CD4-positive, alpha-beta T cell treated with Interleukin-17A for 4 hours (primary cell): ENCODE results near the gene PKMYT1.
A peak's percentile ranks its signal among the peaks of the same experiment; 100 is the strongest.

Source experiments
- DNase-seq: peaks from one replicate; pipeline ENCODE4 v3.0.0-alpha.2; 2020; ENCODE audit warnings: mixed read lengths

PKMYT1 gene

DNA sequence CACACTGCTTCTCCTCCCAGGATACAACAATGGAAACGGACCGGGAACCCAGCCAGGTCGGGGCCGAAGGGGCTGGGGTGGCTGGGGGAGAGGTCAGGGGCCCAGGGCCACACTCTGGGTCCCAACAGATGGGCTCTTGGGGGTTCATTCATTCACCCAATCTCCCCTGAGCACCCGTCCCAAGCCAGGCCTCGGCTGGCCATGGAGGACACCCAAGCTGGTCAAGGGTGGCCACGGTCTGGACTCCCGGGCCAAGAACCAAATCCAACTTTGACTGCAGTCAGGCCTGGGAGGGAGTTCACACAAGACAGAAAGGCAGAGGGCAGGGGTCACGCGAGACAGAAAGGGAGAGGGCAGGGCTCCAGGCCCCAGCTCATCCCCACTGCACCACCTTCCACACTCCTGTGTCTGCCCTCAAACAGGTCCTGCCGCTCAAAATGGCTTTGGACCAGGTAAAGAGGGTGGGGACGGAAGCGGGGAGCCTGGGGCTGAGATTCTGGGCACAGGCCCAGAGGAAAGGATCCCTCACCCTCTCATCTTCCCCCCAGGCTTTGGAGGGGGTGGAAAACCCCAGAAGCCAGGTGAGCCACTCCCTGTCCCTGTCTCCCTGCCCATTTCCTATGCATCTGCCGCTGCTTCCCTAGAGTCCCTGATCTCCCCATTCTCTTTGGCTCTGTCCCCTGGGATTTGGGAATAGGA is 12.3 kb upstream of the PKMYT1 start:
- no peak for DNase-seq

DNA sequence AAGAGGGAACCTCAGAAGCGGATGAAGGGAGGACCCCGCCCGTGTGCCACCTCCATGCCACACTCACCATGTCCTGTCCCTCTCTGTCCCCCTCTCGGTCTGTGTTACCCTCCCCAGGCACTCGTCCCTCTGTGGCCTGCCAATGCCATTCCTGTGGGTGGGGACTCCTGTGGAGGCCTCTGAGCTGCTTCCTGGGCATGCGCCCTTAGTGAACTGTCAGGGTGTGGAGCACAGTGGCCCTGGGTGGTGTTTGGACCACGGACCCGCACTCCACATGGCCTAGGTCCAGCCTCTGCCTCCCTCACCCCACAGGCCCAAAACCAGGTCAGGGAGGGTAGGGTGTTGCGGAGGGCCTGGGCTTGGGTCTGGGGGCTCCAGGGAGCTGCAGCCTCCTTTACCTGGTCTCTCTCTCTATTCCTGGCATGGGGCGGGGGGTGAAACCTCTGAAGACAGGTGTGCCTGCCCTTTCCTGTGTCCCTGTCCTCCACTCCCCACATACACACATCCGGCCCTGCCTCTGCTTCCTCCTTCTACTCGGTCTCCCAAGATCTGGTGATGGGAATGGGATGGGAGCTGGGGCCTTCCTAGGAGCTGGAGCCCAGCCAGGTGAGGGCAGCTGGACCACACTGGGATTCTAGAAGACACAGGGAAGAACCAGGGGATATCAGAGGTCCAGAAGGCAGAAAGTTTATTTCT is 11.5 kb upstream of the PKMYT1 start:
- no peak for DNase-seq

DNA sequence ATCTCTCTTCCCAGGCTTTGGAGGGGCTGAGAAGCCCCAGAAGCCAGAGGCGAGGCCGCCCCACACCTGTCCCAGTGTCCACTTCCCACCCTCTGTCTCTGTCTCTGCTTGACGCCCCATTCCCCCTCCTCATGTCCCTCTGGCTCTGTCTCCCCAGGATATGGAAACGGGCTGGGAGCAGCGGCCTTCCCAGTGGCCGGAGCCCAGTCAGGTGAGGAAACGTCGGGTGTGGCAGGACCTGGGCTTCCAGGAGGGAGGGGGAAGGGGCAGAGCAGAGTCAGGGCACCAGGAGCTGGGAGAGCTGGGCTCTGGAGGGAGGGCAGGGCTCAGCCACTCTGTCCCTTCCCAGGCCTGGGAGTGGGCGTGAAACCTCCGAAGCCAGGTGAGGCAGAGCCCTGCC is 10.6 kb upstream of the PKMYT1 start:
- DNase-seq, result no peak

DNA sequence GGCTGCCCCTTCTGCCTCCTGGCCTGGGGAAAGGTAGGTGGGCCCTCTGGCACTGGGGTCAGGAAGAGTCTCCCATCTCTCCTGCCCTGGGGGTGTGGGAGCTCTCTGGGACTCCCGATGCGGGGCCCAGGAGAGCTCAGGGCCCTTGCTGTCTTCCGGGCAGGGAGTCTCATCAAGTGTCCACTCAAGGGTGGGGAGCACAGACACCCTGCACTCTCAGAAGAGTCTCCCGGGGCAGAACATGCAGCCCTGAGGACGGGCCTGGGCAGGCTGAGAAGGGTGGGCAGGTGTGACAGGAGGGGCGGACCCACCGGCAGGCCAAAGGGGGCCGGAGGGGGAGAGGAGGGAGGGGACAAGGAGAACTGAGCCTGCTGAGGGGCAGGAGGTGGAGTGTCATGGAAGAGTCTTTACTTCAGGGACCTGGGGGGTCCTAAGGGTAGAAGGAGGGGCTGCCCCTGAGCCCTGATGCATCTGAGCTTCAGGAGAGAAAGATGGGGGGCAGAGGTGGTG is 8.4 kb upstream of the PKMYT1 start:
- DNase-seq, result no peak

DNA sequence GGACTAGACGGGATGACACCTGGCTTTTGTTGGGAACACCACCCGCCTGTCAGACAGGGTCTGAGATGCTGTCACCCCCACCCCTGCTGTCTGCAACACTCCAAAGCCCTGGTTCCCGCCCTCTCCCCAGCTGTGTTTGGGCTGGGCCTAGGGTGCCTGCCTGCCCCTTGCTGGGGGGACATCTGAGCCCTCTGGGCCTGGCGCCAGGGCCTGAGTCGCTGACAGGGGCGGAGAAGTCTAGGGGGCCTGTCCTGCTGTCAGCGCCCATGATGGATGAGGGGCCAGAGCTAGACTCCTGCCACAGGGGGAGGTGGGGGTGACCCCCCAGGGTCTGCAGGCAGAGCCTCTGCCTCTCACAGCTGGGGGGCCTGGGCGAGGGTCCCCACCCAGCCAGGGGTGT is 7.6 kb upstream of the PKMYT1 start:
- DNase-seq, result no peak

DNA sequence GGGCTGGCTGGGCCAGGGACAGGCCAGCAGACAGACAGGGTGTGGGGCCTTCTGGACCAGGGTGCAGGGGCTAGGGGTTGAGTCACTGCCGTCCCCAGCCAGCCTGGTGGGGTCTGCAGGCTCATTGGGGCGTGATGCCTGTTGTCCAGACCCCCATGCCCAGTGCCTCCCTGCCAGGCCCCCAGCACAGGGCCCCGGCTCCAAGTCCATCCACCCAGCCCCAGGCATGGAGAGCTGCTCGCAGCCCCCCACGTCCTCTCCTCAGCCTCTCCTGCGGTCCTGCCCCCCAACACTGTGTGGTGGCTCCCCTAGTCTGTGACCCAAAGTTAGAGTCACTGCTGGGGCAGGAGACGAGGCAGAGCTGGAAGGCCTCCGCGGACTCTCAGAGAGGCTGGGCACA is 7.0 kb upstream of the PKMYT1 start:
- no peak for DNase-seq

DNA sequence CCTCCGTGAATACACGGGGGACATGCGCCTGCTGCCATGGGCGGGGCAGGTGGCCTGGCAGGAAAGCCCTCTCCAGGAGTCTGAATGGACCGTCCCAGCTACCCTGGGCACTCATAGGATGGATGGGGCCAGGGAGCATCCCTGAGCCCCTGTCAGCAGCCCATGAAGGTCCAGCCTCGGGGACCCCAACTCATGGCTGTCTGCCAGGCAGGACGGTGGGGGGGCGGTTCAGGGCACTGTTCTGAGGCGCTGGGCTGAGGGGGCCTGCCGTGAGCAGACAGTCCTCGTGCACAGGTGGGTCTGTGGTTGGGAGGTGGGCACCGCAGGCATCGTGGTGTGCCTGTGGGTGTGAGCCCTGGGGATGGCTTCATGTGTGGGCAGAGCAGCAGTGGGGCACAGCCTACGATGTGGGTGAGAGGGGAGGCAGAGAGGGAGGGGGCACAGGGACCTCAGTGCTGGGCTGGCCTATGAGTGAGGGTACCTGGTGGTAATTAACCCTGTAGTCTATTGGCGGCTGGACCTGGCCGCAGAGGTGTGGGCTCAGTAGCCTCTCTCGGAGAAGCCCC is 6.5 kb upstream of the PKMYT1 start:
- no peak for DNase-seq

DNA sequence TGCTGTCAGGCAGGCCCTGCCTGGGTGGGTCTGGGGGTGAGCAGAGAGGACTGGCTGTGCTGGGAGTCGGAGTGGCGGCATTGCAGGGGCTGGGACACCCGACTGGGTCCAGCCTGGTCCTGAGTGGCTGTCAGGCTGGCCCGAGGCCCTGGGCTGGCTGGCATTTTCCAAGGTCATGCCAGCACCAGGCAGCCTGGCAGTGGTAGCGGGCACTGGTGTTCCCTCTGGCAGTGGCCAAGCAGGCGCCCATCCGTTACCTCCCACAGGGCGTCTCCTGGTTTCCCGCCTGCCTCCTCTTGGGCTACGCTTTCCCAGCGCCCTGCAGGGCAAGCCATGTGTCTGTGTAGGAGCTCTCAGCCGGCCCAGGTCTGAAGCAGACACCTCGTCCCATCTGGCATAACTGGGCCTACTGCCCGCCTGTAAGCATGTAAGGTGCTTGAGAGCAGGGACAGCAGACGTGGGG is 5.7 kb upstream of the PKMYT1 start:
- DNase-seq, result no peak

DNA sequence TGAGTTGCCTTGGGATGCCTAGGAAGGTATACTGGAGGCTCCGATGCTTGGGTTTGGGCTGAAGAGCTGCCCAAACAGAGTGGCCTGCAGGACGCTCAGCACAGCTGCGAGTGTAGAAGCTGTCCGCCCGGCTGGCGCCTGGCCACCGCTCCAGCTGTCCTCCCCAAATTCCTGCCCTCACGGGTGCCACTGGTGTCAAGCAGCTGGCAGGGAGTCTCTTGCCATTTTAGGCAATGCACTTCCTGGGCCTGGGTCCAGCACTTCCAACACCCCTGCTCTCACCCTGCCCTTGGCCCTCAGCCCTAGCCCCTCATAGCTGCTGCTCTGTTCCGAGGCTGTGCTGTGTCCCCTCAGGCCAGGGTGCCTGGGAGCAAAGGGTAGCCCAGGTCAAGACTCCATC is 5.2 kb upstream of the PKMYT1 start:
- DNase-seq, result no peak

DNA sequence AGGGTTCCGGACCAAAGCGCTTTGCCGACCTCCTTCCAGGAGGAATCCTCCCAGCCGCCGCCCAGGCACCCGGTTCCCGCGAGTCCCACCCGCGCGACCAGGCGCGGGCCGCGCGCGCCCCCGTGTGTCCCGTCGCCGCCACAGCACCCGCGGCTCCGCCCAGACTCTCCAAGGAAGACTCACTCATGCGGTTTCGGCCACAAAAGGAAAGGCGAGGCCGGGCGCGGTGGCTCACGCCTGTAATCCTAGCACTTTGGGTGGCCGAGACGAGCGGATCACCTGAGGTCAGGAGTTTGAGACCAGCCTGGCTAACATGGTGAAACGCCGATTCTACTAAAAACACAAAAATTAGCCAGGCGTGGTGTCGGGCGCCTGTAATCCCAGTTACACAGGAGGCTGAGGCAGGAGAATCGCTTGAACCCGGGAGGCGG is 3.5 kb upstream of the PKMYT1 start:
- DNase-seq, result peak; percentile 76

DNA sequence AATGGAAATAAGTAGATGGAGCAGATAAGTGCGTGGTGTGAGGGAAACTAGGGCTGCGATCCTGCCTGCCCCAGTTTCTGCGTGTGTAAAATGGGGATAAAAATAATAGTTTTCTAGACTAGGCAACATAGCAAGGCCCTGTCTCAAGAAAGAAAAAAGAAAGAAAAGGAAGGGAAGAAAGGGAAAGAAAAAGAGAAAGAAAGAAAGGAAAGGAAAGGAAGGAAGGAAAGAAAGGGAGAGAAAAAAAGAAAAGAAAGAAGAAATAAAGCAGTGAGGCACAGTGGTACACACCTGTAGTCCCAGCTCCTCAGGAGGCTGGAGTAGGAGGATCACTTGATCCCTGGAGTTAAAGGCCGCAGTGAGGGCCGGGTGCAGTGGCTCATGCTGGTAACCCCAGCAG is 2.2 kb upstream of the PKMYT1 start:
- no peak for DNase-seq

DNA sequence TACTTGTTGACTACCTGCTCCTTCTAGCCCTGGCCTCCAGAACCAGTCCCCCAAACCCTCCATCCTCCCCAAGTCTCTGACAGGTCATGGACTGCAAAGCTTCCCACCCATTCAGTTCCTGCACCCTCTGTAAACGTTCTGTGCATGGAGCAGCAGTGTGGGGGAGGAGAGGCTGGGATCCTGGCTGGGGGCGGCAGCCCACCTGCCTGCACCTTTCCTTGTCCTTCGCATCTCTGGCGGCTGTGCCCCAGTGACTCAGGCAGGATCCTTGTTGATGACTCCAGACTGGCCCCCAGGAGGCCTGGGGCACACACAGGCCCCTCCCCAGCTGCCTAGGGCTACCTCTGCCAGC is 1.6 kb upstream of the PKMYT1 start:
- DNase-seq, result no peak

DNA sequence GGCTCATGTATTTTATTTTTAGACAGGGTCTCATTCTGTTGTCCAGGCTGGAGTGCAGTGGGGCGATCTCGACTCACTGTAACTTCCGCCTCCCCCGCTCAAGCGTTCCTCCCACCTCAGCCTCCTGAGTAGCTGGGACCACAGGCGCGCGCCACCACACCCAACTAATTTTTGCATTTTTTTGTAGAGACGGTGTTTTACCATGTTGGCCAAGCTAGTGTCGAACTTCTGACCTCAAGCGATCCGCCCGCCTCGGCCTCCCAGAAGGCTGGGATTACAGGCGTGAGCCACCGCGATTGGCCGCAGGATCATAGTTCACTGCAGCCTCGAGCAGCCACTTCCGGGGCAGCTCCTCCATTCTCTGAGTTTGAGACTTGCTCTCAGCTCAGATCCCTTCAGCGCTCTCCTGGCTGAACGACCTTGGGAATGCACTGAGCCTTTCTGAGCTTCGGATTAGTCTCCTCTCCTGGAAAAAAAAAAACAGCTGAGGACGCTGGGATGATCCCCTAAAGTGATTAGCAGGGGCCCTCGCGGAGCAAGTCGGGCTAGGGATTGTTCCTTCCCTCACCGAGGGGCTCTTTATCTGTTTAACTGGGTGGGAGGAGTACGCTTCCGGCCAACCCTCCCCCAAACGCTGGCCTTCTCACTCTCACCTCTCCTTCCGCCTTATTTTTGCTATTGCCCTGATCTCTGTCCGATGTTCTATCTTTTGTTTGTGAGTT is 1.1 kb upstream of the PKMYT1 start:
- no peak for DNase-seq

DNA sequence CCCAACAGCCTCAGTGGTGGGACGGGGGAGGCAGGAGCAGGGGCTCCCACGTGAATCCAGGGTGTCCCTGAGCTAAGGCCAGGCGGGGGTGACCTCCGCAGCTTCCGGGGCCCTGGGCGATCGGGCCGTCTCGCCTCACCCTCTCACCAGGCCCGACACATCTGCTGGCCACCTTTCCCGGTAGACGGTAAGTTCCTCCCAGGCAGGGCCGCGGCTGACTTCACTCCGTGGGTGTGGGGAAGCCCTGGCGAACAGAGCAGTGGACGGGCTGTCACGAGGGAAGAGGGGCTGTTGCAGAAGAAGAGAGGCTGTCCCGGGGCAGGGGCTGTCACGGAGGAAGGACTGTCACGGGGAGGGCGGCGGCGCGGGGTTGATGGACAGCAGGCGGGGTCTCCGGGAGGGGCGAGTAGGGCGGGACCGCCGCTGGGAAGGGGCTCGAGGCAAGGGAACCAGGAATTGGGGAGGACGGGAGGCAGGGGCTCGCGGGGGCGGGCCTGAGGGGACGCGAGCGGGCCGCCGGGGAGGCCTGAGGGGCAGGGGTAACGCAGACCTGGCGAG is 498 bp downstream of the PKMYT1 start:
- DNase-seq, result no peak

DNA sequence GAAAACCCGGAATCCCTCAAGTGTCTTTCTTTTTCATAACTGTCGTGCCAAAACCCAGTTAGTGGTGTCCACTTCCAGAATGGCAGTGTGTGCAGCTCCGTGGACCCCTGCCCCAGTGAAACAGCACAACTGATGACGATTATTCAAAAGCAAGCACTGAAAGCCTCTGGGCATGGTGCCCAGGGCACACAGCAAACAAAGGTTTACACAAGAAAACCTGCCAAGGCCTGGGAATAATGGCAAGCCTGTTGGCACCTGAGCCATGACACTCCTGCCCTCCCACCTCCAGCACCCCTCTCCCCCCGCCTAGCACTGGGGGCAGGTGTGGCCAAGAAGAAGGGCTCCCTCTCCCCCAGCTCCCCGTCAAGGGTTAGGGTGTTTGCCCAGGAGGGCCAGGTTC is 2.8 kb downstream of the PKMYT1 start:
- DNase-seq, result no peak

DNA sequence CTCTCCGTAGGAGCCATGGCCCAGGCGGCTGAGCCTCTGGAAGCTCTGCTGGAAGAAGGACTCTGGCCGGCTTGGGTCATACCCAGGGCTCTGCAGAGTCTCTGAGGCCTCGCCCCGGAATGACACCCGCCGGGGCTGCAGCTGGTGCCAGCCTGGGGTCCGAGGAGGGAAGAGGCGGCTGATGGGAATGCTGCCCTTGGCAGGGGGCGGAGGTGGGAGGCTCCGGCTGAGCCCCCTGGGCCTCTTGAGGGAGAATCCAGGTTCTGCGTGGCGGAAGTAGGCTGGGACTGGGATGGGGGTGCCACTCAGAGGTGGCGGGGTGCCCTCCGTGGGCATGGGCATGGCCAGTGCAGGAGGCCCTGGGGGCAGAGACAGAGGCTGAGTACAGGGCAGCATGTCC is 3.6 kb downstream of the PKMYT1 start:
- DNase-seq, result no peak

DNA sequence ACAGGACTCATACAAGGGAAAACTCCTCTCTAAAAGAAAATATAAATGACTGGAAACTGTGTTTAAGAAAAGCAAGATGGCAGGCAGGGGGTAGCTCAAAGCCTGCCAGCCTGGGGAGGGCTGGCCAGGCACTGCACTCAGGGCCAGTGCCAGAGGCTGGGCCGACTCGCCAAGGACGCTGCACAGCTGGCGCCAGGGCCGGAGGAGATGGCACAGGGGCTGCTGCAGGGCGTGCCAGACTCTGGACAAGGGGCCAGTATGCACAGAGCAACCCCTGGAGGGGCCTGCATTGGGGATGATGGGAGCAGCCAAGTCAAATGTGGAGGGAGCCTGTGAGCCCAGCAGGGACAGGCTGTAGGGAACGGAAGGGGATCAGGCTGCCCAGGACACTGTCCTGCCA is 4.0 kb downstream of the PKMYT1 start:
- no peak for DNase-seq

DNA sequence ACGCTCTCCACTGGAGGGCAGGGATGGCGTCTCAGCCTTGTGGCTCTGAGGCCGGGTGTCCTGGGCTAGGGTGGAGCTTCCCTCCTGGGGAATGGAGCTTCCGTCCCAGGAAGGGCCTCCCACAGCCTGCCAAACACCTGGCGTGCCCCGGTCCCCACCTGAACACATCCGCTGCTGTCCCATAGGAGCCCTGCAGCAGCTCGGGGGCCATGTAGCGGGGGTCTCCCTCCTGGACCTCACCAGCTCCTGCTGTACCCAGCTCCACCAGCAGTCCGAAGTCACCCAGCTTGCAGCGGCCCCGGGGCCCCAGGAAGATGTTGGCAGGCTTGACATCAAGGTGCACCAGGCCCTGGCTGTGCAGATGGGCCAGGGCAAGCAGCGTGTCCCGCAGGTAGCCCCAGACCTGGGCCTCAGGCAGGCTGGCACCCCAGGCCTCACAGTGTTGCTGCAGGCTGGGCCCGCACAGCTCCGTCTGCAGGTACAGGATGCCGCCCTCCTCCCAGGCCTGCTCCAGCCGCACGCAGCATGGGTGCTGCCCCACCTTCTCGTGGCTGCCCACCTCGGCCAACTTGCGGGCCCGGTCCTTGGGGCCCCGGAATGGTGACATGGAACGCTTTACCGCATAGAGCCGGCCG is 5.0 kb downstream of the PKMYT1 start:
- DNase-seq, result no peak

DNA sequence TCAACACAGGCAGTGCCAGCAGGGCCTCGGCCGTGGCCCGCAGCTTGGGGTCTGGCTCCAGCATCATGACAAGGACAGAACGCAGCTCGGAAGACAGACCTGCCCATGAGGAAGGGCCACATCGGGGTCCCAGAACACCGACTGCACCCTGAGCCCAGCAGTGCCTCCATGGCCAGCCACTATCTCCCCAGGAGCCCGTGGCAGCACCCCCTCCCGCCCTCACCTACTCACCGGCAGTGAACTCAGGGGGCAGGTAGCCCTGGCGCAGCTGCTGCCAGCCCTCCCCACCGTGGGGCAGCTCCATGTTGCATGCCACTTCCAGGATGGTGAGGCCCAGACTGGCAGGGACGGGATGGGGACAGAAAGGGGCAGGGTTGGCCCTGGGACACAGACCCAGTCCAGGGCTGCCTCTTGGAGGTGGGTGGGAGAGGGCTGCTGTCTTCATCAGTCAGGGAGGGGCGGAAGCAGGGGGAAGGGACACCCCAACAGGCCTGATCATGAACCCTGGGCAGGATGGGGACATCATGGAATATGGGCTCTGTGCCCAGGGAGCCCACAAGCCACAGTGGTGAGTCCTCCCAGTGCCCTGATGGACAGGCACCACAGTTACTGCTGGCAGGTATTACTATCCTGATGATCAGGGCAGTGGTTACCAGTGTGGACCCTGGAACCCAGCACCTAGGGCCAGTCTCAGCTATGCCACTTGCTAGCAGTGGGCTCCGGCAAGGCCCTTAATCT is 5.8 kb downstream of the PKMYT1 start:
- DNase-seq, result no peak

DNA sequence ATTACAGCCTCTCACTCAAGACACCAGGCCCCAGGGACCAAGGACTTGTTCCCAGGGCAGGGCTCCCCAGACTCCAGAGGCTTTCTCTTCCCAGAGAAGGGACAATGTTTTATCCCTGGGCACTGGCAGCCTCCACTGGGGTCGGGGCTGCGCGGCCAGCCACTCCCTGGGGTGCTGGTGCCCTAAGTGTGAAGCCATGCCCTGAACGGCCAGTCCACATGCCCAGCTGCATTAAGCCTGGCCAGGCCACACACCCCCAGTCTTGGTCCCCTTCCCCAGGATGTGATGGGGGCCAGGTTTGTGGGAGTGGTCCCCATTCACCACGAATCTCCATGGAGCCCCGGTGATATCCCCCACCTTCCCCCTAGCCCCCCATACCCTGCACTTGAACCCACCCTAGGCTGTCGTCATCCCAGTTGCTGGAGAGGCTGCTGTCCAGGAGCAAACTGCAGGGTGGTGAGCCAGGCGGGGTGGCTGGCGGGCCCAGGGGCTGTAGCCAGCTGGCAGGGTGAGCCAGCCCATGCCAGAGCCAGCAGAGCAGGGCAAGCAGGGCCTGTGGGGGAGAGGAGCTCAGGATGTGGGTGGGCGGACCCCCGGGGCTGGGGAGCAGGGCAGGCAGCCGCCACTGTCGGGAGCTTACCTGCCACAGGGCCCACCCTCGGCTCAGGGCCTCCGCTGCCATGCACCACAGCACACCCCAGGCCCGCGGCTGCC is 6.5 kb downstream of the PKMYT1 start:
- no peak for DNase-seq

DNA sequence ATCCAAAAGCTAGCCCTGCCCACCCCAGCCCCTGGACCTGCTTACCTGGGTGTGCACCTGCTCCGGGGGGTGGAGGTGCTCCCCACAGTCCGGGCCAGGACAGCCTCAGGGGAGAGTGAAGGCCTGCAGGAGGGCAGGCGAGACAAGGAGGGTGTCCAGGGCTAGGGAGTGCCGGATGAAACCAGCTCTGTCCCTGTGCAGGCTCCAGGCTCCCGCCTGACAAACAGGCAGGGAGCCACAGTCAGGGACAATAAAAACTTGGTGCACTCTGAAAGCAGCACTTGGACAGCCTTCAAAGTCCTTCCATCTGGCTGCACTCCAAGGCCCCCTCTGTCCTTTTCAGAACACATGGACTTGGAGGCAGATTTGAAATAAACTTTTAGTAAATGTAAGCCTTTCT is 7.2 kb downstream of the PKMYT1 start:
- no peak for DNase-seq
